Mucosa of stomach (tissue), 1 donor: ENCODE results near the gene ICAM5.
"Not testable (repeated sequence)": the region's sequence is repeated elsewhere in the genome, so short reads cannot be mapped to it uniquely, and the experiment has no call there.

ENCODE experiments used
- H3K27me3 ChIP-seq: one replicate; pipeline ENCODE4 v1.7.0; 2013; ENCODE audit warnings: mild to moderate bottlenecking, low read length; ENCODE audit not compliant: control insufficient read depth, insufficient read depth
- H3K36me3 ChIP-seq: one replicate; pipeline ENCODE4 v1.7.0; 2013; ENCODE audit warnings: low read length; ENCODE audit not compliant: control insufficient read depth, insufficient read depth
- H3K4me1 ChIP-seq: one replicate; pipeline ENCODE4 v1.7.0; 2013; ENCODE audit warnings: mild to moderate bottlenecking, low read length; ENCODE audit not compliant: control insufficient read depth, insufficient read depth
- H3K4me3 ChIP-seq: one replicate; pipeline ENCODE4 v1.7.0; 2013; ENCODE audit warnings: low read length
- H3K9ac ChIP-seq: one replicate; pipeline ENCODE4 v1.7.0; 2013; ENCODE audit warnings: mild to moderate bottlenecking, low read length, moderate library complexity
- H3K9me3 ChIP-seq: one replicate; pipeline ENCODE4 v1.7.0; 2013; ENCODE audit warnings: mild to moderate bottlenecking, low read length, moderate library complexity; ENCODE audit not compliant: control insufficient read depth
- donor health status: Pancreatic carcinoma.

Gene ICAM5, protein sequence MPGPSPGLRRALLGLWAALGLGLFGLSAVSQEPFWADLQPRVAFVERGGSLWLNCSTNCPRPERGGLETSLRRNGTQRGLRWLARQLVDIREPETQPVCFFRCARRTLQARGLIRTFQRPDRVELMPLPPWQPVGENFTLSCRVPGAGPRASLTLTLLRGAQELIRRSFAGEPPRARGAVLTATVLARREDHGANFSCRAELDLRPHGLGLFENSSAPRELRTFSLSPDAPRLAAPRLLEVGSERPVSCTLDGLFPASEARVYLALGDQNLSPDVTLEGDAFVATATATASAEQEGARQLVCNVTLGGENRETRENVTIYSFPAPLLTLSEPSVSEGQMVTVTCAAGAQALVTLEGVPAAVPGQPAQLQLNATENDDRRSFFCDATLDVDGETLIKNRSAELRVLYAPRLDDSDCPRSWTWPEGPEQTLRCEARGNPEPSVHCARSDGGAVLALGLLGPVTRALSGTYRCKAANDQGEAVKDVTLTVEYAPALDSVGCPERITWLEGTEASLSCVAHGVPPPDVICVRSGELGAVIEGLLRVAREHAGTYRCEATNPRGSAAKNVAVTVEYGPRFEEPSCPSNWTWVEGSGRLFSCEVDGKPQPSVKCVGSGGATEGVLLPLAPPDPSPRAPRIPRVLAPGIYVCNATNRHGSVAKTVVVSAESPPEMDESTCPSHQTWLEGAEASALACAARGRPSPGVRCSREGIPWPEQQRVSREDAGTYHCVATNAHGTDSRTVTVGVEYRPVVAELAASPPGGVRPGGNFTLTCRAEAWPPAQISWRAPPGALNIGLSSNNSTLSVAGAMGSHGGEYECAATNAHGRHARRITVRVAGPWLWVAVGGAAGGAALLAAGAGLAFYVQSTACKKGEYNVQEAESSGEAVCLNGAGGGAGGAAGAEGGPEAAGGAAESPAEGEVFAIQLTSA

GRCh38 chr19:10289836-10290356 lies at the start of gene ICAM5:
Gene ICAM5 (plus strand): TSS chr19:10289952. CDS start chr19:10290044, 92 bp downstream.
- H3K36me3 ChIP-seq, result no peaks in the 10 kb centered on the region
- no peak within 1 kb of the TSS for H3K9ac ChIP-seq
- peaks cover 66% of the 10 kb centered on the region for H3K4me1 ChIP-seq
- no peaks in the 10 kb centered on the region for H3K9me3 ChIP-seq
- peak within 1 kb of the TSS; percentile 36 for H3K4me3 ChIP-seq
- H3K27me3 ChIP-seq, result peaks cover 82% of the 10 kb centered on the region

- not testable (repeated sequence) for H3K36me3 ChIP-seq, H3K27me3 ChIP-seq, H3K9me3 ChIP-seq, H3K9ac ChIP-seq, H3K4me3 ChIP-seq
- H3K4me1 ChIP-seq, result peaks cover 22% of the 10 kb centered on the region
Measured at GRCh38 chr19:10241826-10242449, 47.8 kb upstream of the ICAM5 start.

GRCh38 chr19:10243606-10244005 lies 46.1 kb upstream of the ICAM5 start:
- Histone ChIP-seq H3K9me3 (no peaks in the 10 kb centered on the region), H3K4me1 (peaks cover 11% of the 10 kb centered on the region), H3K27me3 (no peaks in the 10 kb centered on the region), H3K4me3 (no peak overlapping the region), H3K36me3 (no peaks in the 10 kb centered on the region), H3K9ac (no peak overlapping the region)

- Histone ChIP-seq H3K27me3 (no peaks in the 10 kb centered on the region), H3K36me3 (no peaks in the 10 kb centered on the region), H3K9me3 (no peaks in the 10 kb centered on the region), H3K9ac (no peak overlapping the region), H3K4me3 (no peak overlapping the region), H3K4me1 (peaks cover 1% of the 10 kb centered on the region)
Measured at GRCh38 chr19:10245189-10245939, 44.4 kb upstream of the ICAM5 start.

GRCh38 chr19:10246511-10246910 lies 43.2 kb upstream of the ICAM5 start:
- Histone ChIP-seq H3K36me3 (no peaks in the 10 kb centered on the region), H3K4me1 (no peaks in the 10 kb centered on the region), H3K9me3 (no peaks in the 10 kb centered on the region), H3K4me3 (no peak overlapping the region), H3K9ac (no peak overlapping the region), H3K27me3 (no peaks in the 10 kb centered on the region)

- Histone ChIP-seq H3K4me1 (no peaks in the 10 kb centered on the region), H3K27me3 (no peaks in the 10 kb centered on the region), H3K4me3 (peak within 1 kb of the TSS; percentile 94), H3K9me3 (no peaks in the 10 kb centered on the region), H3K36me3 (peaks cover 5% of the 10 kb centered on the region), H3K9ac (peak within 1 kb of the TSS; percentile 78)
Measured at GRCh38 chr19:10251792-10252694, 37.7 kb upstream of the ICAM5 start, which contains the start of gene MRPL4. Gene MRPL4 (plus strand): TSS chr19:10252214. CDS start chr19:10252254, 40 bp downstream.

GRCh38 chr19:10252707-10253106 lies 37.0 kb upstream of the ICAM5 start:
- Histone ChIP-seq H3K4me1 (no peaks in the 10 kb centered on the region), H3K9me3 (no peaks in the 10 kb centered on the region), H3K9ac (peak overlapping the region; percentile 78), H3K27me3 (no peaks in the 10 kb centered on the region), H3K36me3 (peaks cover 5% of the 10 kb centered on the region), H3K4me3 (peak overlapping the region; percentile 94)

GRCh38 chr19:10254244-10254643 lies 35.5 kb upstream of the ICAM5 start:
- H3K4me1 ChIP-seq, result peaks cover 3% of the 10 kb centered on the region
- no peak overlapping the region for H3K9ac ChIP-seq
- H3K4me3 ChIP-seq, result no peak overlapping the region
- H3K9me3 ChIP-seq, result no peaks in the 10 kb centered on the region
- H3K27me3 ChIP-seq, result no peaks in the 10 kb centered on the region
- H3K36me3 ChIP-seq, result peaks cover 5% of the 10 kb centered on the region

- Histone ChIP-seq H3K9ac (no peak overlapping the region), H3K27me3 (no peaks in the 10 kb centered on the region), H3K4me1 (peaks cover 13% of the 10 kb centered on the region), H3K9me3 (no peaks in the 10 kb centered on the region), H3K36me3 (peaks cover 5% of the 10 kb centered on the region), H3K4me3 (no peak overlapping the region)
Measured at GRCh38 chr19:10255358-10255757, 34.4 kb upstream of the ICAM5 start.

DNA sequence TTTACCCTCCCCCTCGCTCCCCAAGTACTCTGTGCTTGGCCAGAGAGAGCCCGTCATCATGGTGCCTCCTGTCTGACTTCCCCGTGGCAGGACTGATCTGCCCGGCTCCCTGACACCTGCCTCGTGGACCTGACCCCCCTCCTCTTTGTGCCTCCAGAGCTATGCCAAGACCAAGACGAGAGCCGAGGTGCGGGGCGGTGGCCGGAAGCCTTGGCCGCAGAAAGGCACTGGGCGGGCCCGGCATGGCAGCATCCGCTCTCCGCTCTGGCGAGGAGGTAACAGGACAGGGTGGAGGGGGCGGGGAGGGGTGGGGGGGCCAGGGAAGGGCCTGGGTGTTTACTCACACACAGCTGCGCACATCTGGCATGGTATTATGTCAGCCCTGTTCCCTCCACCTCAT lies 33.2 kb upstream of the ICAM5 start:
- Histone ChIP-seq H3K4me3 (no peak overlapping the region), H3K36me3 (peaks cover 5% of the 10 kb centered on the region), H3K27me3 (no peaks in the 10 kb centered on the region), H3K9me3 (no peaks in the 10 kb centered on the region), H3K4me1 (peaks cover 21% of the 10 kb centered on the region), H3K9ac (no peak overlapping the region)
